ENCODE data around the gene AIFM2.
"Not testable (repeated sequence)": the region's sequence is repeated elsewhere in the genome, so short reads cannot be mapped to it uniquely, and the experiment has no call there.

AIFM2 gene

DNA sequence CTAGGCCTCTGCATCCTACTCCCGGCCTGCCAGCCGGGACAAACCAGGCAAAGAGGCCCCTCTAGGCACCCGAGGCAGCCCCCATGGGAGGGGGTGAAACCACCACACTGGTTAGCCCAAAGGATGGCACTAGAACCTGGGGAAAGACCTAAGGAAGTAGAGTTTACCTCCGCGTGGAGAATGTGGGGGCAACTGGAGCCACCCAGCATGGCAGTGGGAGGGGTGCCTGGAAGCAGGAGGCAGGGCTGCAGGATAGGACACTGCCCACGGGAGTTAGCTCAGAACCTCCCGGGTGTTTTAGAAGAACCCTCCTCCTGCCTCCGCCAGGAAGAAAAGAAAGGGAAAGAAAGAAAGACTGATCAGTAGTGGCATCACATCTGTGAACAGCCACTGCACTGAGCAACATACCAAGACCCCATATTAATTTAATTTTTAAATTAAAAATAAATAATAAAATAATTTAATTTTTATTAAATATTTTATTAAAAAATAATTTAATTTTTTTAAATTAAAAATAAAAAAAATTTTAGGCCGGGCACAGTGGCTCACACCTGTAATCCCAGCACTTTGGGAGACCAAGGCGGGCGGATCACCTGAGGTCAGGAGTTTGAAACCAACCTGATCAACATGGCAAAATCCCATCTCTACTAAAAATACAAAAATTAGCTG is 11.2 kb downstream of the AIFM2 start:
- no peak for FAIRE-seq

DNA sequence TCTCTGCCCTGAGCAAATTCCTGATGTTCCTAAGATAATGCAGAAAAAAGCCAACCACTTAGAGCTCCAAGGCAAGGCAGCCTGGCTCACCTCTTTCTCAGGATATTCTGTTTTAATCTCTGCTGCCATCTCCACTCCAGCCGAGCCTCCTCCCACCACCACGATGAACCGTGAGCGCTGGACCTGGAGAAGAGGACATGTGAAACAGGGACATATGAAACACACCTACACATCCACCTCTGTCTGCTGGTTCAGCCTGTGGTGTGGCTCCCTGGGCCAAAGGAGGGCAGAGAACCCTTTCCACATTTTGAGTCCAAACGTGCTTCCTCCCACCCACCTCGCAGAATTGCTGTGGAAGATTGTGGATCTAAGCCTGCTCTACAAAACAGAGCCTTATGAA is 12.2 kb downstream of the AIFM2 start:
- no peak for FAIRE-seq

DNA sequence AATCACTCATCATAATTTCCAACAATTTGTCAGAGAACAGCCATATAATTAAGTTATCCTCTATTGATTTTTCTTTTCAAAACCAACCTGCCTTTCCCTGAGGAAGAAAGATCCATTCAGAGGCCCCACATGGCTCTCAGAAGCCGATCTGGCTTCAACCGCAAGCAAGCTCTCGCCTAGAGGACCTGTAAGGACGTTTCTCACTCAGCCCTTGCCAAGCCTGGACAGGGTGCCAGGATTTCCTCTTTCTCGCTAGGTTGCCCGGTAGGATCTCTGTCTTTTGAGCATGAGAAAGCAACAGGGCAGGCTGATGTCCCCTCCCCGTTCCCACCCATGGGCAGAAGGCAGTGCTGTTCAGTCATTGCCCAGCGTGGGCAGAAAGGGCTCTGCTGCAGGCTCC is 13.0 kb downstream of the AIFM2 start:
- FAIRE-seq, result no peak

DNA sequence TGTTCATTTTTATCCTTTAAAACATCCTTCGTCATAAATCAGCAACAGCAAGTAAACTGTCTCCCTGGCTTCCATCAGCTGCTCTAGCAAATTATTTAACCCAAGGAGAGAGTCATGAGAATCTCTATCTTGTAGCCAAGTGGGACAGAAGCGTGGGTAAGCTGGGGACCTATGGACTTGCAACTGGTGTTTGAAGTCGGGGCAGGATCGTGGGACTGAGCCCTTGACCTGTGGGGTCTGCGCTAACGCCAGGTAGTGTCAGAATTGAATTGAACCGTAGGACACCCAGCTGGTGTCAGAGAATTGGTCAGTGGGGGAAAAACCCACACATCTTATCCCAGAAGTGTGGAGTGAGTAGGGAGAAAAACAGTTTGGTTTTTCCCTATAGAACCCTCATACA is 13.4 kb downstream of the AIFM2 start:
- FAIRE-seq, result no peak

DNA sequence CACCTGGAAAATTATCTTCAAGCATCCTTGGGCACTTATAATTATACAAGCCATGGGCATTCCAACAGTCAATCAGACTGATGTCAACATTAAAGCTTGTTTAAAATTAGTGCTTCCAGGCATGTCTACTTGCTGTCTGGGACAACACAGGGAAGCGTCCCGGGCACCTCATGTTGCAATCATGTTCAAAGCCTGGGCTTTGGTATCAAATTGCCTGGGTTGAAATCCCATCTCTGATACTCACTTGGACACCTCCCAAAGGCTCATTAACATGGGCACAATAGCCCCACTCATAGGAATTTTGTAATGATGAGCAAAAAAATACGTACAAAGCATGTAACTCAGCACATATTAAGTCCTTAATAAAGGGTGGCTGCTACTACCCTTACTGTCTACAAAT is 14.4 kb downstream of the AIFM2 start:
- FAIRE-seq, result no peak

DNA sequence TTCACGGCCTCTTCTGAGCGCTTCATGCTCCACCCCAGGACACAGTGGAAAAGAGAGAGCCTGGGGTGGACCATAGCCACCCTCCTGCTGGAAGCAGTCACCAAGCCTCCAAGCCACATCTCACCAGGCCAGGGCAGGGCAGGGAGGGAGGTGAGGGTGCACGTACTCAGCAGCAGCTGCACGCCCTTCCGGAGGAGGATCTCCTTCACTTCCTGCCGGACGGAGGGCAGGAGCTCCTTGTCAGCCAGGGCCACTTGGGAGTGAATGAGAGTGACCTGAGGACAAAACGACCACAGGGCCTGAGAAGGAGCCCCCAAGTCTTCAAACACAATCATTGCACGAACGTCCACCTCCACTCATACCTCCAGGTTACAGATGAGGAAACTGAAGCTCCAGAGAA is 15.0 kb downstream of the AIFM2 start:
- FAIRE-seq, result no peak

DNA sequence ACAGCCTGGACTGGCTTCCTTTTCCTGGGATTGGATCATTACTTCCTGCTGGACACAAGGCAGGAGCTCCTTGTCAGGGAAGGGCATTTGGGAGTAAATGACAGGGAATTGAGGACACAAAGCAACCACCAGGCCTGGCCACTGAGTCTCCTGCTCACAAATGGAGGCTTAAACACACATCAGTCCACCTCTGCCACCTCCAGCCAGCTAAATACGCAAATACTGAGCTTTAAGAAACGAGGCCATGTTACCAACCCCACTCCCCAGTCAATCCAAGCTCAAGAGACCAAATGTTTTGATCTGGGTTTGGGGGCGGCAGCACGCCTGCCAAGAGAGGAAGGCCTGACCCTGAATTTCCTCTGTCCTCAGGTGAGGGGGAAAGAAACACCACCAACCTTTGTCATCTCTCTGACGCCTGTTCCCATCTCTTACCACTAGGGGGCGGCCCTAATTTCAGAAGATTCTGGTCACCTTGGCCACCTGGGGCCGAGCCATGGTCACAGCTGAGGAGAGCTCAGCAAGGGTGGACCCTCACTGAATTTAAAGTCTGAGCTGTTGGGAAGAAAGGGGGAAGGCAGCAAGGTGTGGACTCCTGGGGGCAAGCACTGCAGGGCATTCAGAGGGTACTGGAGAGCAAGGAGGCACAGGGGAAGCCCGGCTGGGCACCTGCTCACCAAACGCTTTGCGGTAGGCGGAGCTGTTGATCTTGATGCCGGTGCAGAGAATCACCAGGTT is 16.5 kb downstream of the AIFM2 start:
- FAIRE-seq, result no peak

DNA sequence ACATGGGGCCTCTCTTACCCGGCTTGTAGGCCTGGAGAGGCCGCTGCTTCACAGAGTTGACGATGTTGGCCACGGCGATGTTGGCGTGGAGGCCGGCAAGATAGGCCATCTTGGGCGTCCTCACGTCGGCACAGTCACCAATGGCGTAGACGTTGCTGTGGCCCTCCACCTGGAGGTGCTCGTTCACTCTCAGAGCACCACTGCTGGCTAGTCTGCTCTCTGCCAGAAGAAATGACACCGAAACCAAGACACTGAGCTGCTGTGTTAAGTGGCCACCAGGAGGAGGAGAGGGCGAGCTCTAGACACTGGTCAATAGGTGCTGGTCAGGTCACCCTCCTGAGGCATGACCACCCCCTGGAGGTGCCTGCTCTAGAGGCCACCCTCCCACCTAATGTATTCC is 17.7 kb downstream of the AIFM2 start:
- no peak for FAIRE-seq

DNA sequence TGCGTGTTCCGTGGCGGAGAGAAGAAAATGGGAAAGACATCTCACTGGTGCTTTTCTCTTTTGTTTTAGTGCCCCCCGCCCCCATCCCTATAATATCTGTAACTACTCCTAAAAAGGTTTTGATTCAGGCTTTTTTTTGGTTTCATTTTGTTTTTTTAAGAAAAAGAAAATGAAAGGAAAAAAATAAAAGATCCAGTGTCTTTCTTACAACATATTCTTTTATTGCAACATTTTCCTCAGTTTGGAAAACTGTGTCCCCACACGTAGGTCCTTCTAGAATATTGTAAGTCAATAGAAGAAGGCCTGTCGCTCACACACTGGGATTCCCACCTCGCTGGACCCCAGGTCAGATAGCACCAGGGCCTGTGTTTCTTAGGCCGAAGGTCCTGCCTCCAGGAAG is 20.6 kb downstream of the AIFM2 start:
- no peak for FAIRE-seq

DNA sequence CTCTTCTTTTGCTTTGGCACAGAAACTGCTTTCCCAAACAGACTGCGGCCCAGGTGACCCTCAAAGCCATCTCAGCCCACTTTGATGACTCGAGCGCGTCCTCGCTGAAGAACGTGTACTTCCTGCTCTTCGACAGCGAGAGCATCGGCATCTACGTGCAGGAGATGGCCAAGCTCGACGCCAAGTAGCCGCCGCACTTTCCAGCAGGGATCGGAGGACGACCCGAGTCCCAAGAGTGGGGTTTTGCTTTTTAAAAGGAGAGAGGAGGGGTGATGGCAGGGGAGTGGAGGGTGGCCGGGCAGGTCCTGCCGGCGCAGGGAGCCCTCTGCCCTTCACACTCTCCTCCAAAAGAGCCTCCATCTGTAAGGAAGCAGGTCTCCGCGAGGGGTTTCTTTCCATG is 21.1 kb downstream of the AIFM2 start:
- no peak for FAIRE-seq

DNA sequence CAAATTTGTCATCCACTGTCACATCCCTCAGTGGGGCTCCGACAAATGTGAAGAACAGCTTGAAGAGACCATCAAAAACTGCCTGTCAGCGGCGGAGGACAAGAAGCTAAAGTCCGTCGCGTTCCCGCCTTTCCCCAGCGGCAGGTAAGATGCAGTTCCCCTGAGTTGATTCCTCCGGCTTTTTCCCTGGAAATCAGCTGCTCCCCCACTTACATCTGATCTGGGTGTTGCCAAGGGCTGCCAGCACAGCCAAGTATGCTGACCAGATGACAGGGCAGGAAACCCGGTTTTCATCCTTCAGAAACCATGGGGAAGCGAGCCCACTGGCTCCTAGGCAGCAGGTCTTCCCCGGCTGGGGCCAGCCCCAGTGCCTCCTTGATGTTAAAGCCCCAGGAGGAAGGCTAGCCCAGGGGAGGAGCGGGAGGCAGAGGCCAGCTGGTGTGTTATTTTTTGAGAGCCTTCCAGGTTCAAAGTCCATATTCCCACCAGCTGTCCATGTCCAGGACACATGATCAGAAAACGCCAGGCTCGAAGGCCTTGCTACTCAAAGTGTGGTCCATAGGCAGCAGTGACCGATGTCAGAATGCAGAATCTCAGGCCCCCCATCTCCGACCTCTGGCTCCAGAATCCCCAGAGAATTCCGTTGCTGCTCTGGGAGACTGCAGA is 23.4 kb downstream of the AIFM2 start:
- FAIRE-seq, result no peak

DNA sequence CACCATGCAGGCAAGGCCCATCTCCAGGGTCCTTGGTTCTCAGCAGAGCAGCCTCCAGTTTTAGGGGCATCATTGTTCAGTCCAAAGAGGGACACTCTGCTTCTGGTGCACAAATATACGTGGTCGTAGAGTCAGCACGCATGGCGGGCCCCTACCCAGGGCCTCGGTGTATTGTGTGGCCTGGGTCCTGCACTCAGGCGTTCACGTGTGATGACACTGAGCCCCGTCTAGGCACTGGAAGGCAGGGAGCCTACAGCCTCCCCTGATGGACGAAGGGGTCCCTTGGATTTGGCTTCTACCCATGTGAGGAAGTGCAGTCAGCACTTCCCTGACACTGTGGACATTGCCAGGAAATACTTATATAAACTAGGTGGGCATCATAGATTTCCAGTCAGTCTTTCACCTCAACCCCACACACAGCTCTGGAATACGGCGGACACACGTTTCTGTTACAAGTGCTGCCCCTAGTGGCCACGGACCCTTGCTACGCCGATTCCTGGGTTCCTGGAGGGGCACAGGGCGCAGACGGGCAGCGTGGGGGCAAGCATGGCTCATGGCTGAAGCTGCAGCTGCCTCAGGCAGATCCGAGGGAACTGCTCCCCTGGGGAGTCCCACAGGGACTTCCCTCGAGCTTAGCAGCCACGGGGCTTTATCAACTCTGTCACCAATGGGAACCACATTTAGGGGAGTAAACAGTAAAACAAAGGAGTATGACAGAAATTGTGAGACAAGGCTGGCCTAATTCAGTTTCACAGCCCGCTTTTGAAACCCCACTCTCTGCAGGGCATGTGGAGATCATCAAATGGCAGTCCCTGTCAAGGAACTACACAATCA is 25.4 kb downstream of the AIFM2 start:
- FAIRE-seq, result no peak

DNA sequence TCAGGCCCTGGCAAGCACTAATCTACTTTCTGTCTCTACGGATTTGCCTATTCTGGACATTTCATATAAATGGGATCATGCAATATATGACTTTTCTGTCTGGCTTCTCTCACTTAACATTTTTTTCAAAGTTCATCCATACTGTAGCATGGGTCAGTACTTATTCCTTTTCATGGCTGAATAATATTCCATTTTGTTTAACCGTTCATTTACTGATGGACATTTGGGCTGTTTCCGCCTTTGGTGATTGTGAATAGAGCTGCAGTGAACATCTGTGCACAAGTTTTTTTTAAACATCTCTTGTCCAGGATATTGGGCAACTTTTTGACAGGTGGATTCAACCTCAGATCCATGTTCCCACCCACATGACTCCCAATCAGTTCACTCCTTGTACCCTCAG is 31.0 kb downstream of the AIFM2 start:
- FAIRE-seq, result no peak

DNA sequence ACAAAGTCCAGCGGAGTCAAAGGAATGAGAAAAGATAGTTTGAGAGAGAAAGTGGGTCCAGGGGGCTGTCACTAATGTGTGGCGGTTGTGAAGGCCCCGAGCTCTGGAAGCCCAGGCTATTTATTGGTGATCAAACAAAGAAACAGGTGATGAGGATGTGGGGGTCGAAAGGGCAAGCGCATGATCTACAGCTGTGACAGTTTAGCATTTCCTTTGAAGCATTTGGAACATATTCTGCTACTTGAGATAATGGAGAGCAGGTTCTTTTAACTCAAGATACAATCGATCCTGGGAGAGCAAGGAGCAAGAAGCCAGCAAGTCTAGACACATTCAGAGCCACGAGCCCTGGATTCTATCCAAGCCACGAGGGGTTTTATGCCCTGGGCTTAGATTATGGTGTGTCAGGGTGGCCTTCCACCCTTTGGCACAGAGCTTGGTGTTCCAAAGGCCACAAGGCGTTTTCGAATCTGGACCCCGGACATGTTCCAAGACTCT is 31.5 kb downstream of the AIFM2 start:
- FAIRE-seq, result not testable (repeated sequence)

DNA sequence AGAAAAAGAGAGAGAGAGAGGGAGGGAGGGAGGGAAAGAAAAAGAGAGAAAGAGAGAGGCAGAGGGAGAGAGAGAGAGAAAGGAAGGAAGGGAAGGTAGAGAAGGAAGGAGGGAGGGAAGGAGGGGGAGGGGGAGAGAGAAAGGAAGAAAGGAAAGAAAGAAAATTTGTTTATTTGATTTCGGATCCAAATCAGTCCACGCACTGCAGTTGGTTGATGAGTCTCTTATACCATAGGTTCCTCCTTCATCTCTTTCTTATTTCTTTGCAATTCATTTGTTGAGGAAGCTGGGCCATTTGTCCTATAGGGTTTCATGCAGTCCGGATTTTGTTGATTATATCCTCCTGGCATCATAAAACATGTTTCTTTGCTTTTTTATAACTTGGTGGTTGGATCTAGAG is 34.4 kb downstream of the AIFM2 start:
- no peak for FAIRE-seq

DNA sequence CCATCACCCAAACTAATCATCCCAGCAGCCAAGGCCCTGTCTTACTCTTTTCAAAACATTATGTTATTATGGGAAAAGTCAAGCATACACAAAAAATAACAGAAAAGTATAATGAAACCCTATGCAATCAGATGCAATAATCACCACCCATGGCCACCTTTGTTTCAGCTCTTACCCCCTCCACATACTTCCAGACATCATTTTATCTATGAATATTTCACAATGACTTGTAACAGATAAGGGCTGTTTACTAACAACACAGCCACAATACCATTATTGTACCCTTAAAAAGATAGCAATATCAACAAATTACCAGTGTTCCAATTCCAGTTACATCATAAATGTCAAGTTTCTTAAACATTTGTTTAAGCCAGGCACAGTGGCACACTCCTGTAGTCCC is 35.2 kb downstream of the AIFM2 start:
- no peak for FAIRE-seq

DNA sequence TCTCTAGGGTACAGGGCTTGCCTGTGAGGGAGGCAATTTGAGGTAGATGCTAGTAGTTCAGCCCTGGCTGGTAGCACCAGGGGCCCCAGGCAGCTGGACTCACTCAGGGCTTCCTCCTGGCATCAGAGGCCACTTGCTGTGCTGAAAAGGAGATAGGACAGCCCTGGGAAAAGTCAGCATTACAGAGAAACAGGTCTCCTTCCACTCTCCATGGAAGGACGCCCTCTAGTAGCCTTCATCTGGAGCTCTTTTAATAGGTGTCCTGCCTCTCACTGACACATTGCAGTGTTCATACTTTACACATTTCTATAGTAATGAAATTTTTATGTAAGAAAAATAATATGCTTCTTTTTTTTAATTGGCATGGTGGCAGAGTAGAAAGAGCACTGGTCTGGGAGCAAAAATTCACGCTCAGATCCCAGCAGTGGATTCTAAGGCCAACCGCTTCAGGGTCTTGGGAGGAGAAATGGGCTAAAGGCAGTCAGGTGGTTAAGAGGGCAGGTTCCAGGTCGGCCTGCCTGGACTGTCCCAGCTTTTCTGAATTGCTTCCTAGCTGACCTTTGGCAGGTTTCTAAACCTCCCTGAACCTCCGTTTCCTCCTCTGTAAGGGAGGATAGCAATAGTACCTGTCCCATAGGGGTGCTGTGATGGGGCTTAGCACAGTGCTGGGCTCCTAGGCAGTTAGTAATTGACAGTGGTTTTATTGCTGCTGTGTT is 35.8 kb downstream of the AIFM2 start:
- no peak for FAIRE-seq

DNA sequence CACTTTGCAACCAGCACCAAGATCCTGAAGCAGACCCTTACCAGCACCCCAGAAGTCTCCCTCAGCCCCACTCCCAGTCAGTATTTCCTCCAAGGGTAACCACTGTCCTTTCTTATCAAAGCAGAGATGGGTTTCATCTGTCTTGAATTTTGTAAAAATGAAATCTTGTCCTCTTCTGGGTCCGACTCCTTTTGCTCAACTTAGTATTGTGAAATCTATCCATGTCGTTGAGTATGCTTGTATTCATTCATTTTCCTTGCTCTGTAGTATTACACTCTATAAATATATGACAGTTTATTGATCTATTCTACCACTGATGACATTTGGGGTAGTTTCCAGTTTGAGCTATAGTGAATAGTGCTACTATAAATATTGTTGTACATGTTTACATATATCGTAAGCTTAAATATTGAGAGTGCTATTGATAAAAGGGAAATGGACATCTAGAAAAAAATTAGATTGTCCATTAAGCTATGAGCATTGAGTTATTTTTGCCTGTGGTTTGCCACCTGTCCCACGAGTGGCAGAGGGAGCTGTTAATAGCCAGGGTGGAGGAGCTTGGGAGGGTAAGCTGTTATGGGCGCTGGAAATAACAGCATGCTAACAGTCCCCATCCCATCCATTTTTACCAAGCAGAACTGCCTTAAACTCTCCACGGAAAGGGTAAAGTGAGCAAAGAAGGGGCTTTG is 36.5 kb downstream of the AIFM2 start:
- no peak for FAIRE-seq

DNA sequence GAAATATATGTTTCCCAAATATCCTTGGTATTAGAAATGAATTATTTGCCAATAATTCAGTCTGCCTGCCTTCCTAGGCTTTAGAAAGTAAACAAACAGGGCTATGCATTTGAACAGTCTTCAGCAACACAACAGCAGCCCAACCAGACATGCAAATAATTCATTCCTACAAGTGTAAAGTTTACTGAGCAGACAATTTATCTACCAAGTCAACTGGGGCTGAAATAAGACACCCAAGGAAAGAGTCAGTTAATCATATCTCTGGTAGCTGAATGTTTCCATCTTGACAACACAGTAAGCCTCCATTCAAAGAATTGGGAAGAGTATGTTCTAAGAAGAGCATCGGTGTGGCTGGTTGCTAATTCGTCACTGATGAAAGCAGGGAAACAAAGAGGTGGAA is 38.4 kb downstream of the AIFM2 start:
- FAIRE-seq, result no peak

DNA sequence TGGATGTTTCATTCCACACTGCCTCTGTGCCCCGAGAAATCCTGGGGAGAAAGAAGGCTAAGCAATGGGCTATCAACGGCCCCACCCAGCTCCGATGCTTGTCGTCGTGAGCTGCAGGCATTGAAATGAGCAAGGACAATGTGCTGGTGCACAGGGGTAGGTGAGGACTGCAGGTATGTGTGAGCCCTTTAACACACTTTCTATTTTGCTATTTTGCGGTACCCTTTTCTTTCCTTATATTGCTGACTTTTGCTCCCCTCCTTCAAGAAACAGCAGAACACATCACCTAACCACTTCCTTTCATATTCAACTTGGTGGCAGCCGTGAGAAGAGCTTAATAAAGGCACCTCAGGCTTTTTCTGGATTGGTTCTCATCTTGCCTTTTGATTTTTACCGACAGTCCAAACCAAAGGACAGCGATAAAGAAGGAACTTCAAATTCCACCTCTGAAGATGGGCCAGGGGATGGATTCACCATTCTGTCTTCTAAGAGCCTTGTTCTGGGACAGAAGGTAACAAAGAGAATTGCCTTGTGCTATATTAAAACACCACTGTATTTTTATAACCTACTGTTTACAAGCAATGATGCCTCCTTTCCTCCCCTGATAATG is 39.2 kb downstream of the AIFM2 start:
- no peak for FAIRE-seq

DNA sequence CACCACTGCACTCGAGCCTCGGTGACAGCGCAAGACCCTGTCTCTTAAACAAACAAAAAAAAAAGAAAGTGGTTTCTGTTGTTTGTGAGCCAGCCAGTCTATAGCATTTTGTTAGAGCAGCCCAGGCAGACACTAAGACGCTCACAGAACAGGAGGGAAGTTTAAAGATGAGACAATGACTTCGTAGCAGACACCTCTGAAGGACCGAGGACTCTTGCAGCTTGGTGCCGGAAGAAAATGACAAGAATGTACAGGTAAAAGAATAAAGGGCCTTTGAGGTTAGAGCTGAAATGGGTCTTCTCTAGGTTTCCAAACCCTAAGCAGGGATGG is 40.3 kb downstream of the AIFM2 start:
- FAIRE-seq, result no peak

DNA sequence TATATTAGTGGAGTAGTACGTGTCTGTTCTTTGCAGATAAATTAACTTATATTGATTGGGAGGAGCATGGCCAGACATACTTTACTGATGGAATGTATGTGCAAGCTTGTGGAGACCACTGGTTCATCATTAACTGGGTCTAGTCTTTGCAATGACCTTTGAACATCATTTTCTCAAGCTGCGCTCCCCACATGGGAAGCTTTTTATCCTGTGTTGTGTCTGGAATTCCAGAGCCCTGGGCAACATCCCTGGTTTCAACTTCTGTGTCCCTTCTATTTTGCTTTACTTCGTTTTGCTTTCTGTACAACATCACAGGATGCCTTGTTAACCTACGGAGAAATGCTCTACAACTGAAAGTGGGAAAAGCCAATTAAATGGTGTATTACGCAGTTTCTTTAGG is 41.7 kb downstream of the AIFM2 start:
- no peak for FAIRE-seq

Data from G401.6 (cell line).